H9 (cell line): Measurements from ENCODE around the gene GABRB3. TPM values are rescaled to one million over a fixed set of nuclear protein-coding genes. Genes with fewer than 3 reads are reported as not detected.

Source experiments
- DNase-seq: peaks from one replicate; pipeline ENCODE4 v3.0.0-alpha.2; 2017
- H2AFZ ChIP-seq: one replicate; pipeline ENCODE4 v1.6.1; 2013; ENCODE audit warnings: mild to moderate bottlenecking, low read length, control low read depth, moderate library complexity
- H2AK5ac ChIP-seq: 2 replicates; pipeline ENCODE4 v1.6.1; 2013; ENCODE audit warnings: low read length, control low read depth, mixed read lengths; ENCODE audit not compliant: insufficient read length
- H2BK120ac ChIP-seq: one replicate; pipeline ENCODE4 v1.6.1; 2013; ENCODE audit warnings: low read depth, mild to moderate bottlenecking, low read length, control low read depth, inconsistent platforms; ENCODE audit not compliant: poor library complexity, severe bottlenecking
- H2BK12ac ChIP-seq: 2 replicates; pipeline ENCODE4 v1.6.1; 2013; ENCODE audit warnings: low read length, control low read depth, mixed read lengths, low read depth; ENCODE audit not compliant: insufficient read length
- H2BK15ac ChIP-seq: 2 replicates; pipeline ENCODE4 v1.6.1; 2013; ENCODE audit warnings: low read depth, low read length, control low read depth
- H2BK20ac ChIP-seq: one replicate; pipeline ENCODE4 v1.6.1; 2013; ENCODE audit warnings: low read depth, mild to moderate bottlenecking, low read length, control low read depth, inconsistent platforms; ENCODE audit not compliant: poor library complexity, severe bottlenecking
- H2BK5ac ChIP-seq: 2 replicates; pipeline ENCODE4 v1.6.1; 2013; ENCODE audit warnings: low read length, control low read depth, mixed read lengths; ENCODE audit not compliant: insufficient read length
- H3K14ac ChIP-seq: 2 replicates; pipeline ENCODE4 v1.6.1; 2013; ENCODE audit warnings: low read length, control low read depth; ENCODE audit not compliant: insufficient read depth
- H3K18ac ChIP-seq: 2 replicates; pipeline ENCODE4 v1.6.1; 2013; ENCODE audit warnings: low read depth, mild to moderate bottlenecking, mixed read lengths, low read length, control low read depth; ENCODE audit not compliant: insufficient read length
- H3K23ac ChIP-seq: 2 replicates; pipeline ENCODE4 v1.6.1; 2013; ENCODE audit warnings: low read length, control low read depth, mixed read lengths, low read depth; ENCODE audit not compliant: insufficient read length
- H3K23me2 ChIP-seq: 2 replicates; pipeline ENCODE4 v1.6.1; 2013; ENCODE audit warnings: low read depth, mild to moderate bottlenecking, mixed read lengths, low read length, control low read depth; ENCODE audit not compliant: insufficient read length, poor library complexity, severe bottlenecking
- H3K27ac ChIP-seq: 2 replicates; pipeline ENCODE4 v1.5.1; 2013; ENCODE audit warnings: low read length, control low read depth, mixed read lengths, low read depth; ENCODE audit not compliant: insufficient read length
- H3K27me3 ChIP-seq: 2 replicates; pipeline ENCODE4 v1.6.1; 2013; ENCODE audit warnings: low read length, control low read depth, inconsistent platforms; ENCODE audit not compliant: insufficient read depth
- H3K4ac ChIP-seq: 2 replicates; pipeline ENCODE4 v1.6.1; 2013; ENCODE audit warnings: low read depth, mild to moderate bottlenecking, control low read depth, inconsistent platforms, low read length, moderate library complexity
- H3K4me1 ChIP-seq: 2 replicates; pipeline ENCODE4 v1.6.1; 2013; ENCODE audit warnings: low read length, control low read depth, inconsistent platforms; ENCODE audit not compliant: insufficient read depth
- H3K4me2 ChIP-seq: 2 replicates; pipeline ENCODE4 v1.6.1; 2013; ENCODE audit warnings: low read length, control low read depth, mixed read lengths; ENCODE audit not compliant: insufficient read length, insufficient read depth
- H3K56ac ChIP-seq: 2 replicates; pipeline ENCODE4 v1.6.1; 2013; ENCODE audit warnings: low read depth, mild to moderate bottlenecking, mixed read lengths, low read length, control low read depth; ENCODE audit not compliant: insufficient read length
- H3K79me1 ChIP-seq: 2 replicates; pipeline ENCODE4 v1.6.1; 2013; ENCODE audit warnings: low read depth, mild to moderate bottlenecking, moderate library complexity, low read length, control low read depth, inconsistent platforms; ENCODE audit not compliant: insufficient read depth, poor library complexity, severe bottlenecking
- H3K79me2 ChIP-seq: 2 replicates; pipeline ENCODE4 v1.6.1; 2013; ENCODE audit warnings: low read length, control low read depth, inconsistent platforms; ENCODE audit not compliant: insufficient read depth
- H3K9ac ChIP-seq: 2 replicates; pipeline ENCODE4 v1.6.1; 2013; ENCODE audit warnings: low read length, control low read depth, mixed read lengths; ENCODE audit not compliant: insufficient read length; ENCODE audit errors: extremely low read depth
- H3K9me3 ChIP-seq: one replicate; pipeline ENCODE4 v1.6.1; 2013; ENCODE audit warnings: low read depth, low read length, inconsistent platforms; ENCODE audit not compliant: control insufficient read depth
- H3T11ph ChIP-seq: one replicate; pipeline ENCODE4 v1.6.1; 2013; ENCODE audit warnings: mild to moderate bottlenecking, low read length, control low read depth, inconsistent platforms
- H4K20me1 ChIP-seq: one replicate; pipeline ENCODE4 v1.6.1; 2013; ENCODE audit not compliant: control insufficient read depth, insufficient read length, insufficient read depth
- H4K5ac ChIP-seq: 2 replicates; pipeline ENCODE4 v1.6.1; 2013; ENCODE audit warnings: low read depth, mild to moderate bottlenecking, mixed read lengths, low read length, control low read depth; ENCODE audit not compliant: insufficient read length
- H4K8ac ChIP-seq: replicated peaks from 2 replicates; pipeline ENCODE4 v1.6.1; 2013; ENCODE audit warnings: low read length, control low read depth, mixed read lengths, low read depth; ENCODE audit not compliant: insufficient read length
- H4K91ac ChIP-seq: 2 replicates; pipeline ENCODE4 v1.6.1; 2013; ENCODE audit warnings: low read depth, mild to moderate bottlenecking, moderate library complexity, mixed read lengths, low read length, control low read depth; ENCODE audit not compliant: insufficient read length
- H3K27ac Mint-ChIP-seq, 3 experiments: 2 replicates in 2 of 3; 3 replicates in 1 of 3; pipeline ENCODE4 v1.8.0; 2020 to 2021; ENCODE audit warnings: mixed read lengths in 3 of 3, mild to moderate bottlenecking in 1 of 3, moderate library complexity in 1 of 3
- H3K27me3 Mint-ChIP-seq: 2 replicates; pipeline ENCODE4 v1.8.0; 2021; ENCODE audit warnings: low read depth, mild to moderate bottlenecking, moderate library complexity, mixed read lengths
- H3K36me3 Mint-ChIP-seq, 3 experiments: 2 replicates in 2 of 3; 3 replicates in 1 of 3; pipeline ENCODE4 v1.8.0; 2020 to 2021; ENCODE audit warnings: low read depth in 3 of 3, mixed read lengths in 3 of 3; ENCODE audit not compliant: insufficient read depth in 1 of 3
- H3K4me1 Mint-ChIP-seq, 2 experiments: 2 replicates each; pipeline ENCODE4 v1.8.0; 2020; ENCODE audit warnings: mixed read lengths in 2 of 2
- H3K4me3 Mint-ChIP-seq, 2 experiments: 2 replicates in 1 of 2; 3 replicates in 1 of 2; pipeline ENCODE4 v1.8.0; 2020 to 2021; ENCODE audit warnings: mild to moderate bottlenecking in 2 of 2, mixed read lengths in 2 of 2, moderate library complexity in 1 of 2
- H3K9me3 Mint-ChIP-seq, 2 experiments: 2 replicates in 1 of 2; 3 replicates in 1 of 2; pipeline ENCODE4 v1.8.0; 2020; ENCODE audit warnings: mild to moderate bottlenecking in 2 of 2, mixed read lengths in 2 of 2, moderate library complexity in 1 of 2
- CTCF ChIP-seq: fragments of 200-600 bp; sonication (generic); conservative IDR thresholded peaks from 3 replicates; pipeline ENCODE4 v1.8.0; 2021; ENCODE audit warnings: antibody characterized with exemption, mild to moderate bottlenecking
- WGBS: extraction: QIAGEN DNeasy Blood & Tissue Kit; methylation state at CpG from one replicate; pipeline ENCODE4 v1.1.7; 2013; ENCODE audit warnings: missing lambda C conversion rate, low lambda C conversion rate, mixed read lengths; ENCODE audit not compliant: insufficient read length; ENCODE audit errors: extremely low coverage; 5-methylcytosine and 5-hydroxymethylcytosine counted together
- total RNA-seq: library from RNA; stranded (reverse); gene quantifications from 2 replicates; pipeline ENCODE4 v1.2.1, GENCODE V29; 2021

Gene GABRB3
- total RNA-seq, 1 experiment from 2014 or later, result 98.2 TPM

- no peak overlapping the region for H4K91ac ChIP-seq
- H2BK12ac ChIP-seq, result no peak overlapping the region
- H3K9ac ChIP-seq, result no peak overlapping the region
- Mint-ChIP-seq H3K27me3 (no peaks in the 10 kb centered on the region; the same call in 1 of the 2 replicates), H3K27ac (peak overlapping the region; percentile 83 to 91 (median 87); a peak in 6 of 7 replicates), H3K9me3 (peaks cover 9% of the 10 kb centered on the region in 2 experiments; a peak in 4 of 5 replicates), H3K4me1 (peaks cover 39 to 44% of the 10 kb centered on the region in 2 experiments), H3K36me3 (peaks cover 10 to 43% (median 39%) of the 10 kb centered on the region in 3 experiments; a peak in 6 of 7 replicates), H3K4me3 (peak overlapping the region in 1 of 2 experiments; percentile 50; a peak in 2 of 5 replicates)
- peaks cover 11% of the 10 kb centered on the region; the same call in 1 of the 2 replicates for H3K4me1 ChIP-seq
- H3K4ac ChIP-seq, result no peak overlapping the region
- H3T11ph ChIP-seq, result no peak overlapping the region
- H4K8ac ChIP-seq, result no peak overlapping the region
- no peak for TF ChIP-seq CTCF
- no peak overlapping the region for H2AFZ ChIP-seq
- H3K56ac ChIP-seq, result no peak overlapping the region
- DNase-seq, result no peak
- H4K5ac ChIP-seq, result no peak overlapping the region
- H3K79me2 ChIP-seq, result peaks cover 16% of the 10 kb centered on the region; the same call in 1 of the 2 replicates
- WGBS, result no CpG with 5 or more reads among the region's 1 CpG
- H3K79me1 ChIP-seq, result peaks cover 5% of the 10 kb centered on the region
- H2BK5ac ChIP-seq, result no peak overlapping the region
- no peaks in the 10 kb centered on the region for H3K27me3 ChIP-seq
- H3K27ac ChIP-seq, result no peak overlapping the region
- H3K4me2 ChIP-seq, result peak overlapping the region; percentile 15
- no peak overlapping the region for H2BK120ac ChIP-seq
- no peak overlapping the region for H3K23ac ChIP-seq
- H3K14ac ChIP-seq, result no peak overlapping the region
- no peak overlapping the region for H2BK15ac ChIP-seq
- no peaks in the 10 kb centered on the region for H3K9me3 ChIP-seq
- no peak overlapping the region for H2AK5ac ChIP-seq
- no peak overlapping the region for H3K18ac ChIP-seq
- H3K23me2 ChIP-seq, result no peaks in the 10 kb centered on the region
- no peak overlapping the region for H2BK20ac ChIP-seq
- no peaks in the 10 kb centered on the region for H4K20me1 ChIP-seq
Observed at GRCh38 chr15:26651909-26652308, 121.0 kb downstream of the GABRB3 start.
